ENCODE data around the gene IFITM1.
A peak's percentile ranks its signal among the peaks of the same experiment; 100 is the strongest.
"Not testable (repeated sequence)": the region's sequence is repeated elsewhere in the genome, so short reads cannot be mapped to it uniquely, and the experiment has no call there.

Gene IFITM1

GRCh38 chr11:328012-328411 lies 14.2 kb downstream of the IFITM1 start:
- no peak for DNase-seq

- DNase-seq = not testable (repeated sequence)
Observed at GRCh38 chr11:328516-329100, 14.8 kb downstream of the IFITM1 start.

DNA sequence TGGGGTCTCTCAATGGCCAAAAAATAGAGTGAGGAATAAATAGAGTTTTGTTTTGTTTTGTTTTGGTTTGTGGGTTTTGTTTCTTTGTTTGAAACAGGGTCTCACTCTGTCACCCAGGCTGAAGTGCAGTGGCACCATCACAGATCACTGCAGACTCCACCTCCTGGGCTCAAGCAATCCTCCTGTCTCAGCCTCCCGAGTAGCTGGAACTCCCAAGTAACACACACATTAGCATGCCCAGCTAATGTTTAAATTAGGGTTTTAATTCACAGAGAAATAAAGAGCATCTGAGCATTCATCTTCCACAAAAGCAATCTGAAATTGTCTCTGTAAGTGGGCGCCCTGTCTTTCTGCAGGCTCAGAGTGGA lies 16.0 kb downstream of the IFITM1 start:
- DNase-seq = no peak

DNA sequence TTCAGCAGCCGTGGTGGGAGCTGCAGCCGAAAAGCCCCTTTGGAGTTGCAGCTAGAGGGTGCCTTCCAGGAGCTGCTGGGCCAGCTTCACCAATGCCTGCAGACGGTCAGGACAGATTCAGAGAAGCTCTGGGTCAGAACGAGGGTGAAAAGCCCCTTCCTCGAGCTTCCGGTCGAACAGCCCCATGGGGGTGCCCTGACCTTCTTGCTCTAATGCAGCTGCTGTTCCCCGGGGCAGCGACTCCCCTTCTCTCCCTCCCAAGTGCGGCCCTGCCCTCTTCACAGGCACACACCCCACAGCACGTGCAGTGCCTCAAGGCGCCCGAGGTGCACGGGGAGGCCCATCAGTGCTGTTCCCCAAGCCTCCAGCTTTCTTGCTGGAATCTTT lies 16.5 kb downstream of the IFITM1 start:
- DNase-seq = no peak

GRCh38 chr11:330694-331357 lies 17.0 kb downstream of the IFITM1 start:
- DNase-seq = no peak

- no peak for DNase-seq
Observed at GRCh38 chr11:331358-332060, 17.7 kb downstream of the IFITM1 start.

GRCh38 chr11:332651-333480 lies 19.0 kb downstream of the IFITM1 start:
- no peak for DNase-seq

GRCh38 chr11:333616-334263 lies 19.9 kb downstream of the IFITM1 start:
- not testable (repeated sequence) for DNase-seq

DNA sequence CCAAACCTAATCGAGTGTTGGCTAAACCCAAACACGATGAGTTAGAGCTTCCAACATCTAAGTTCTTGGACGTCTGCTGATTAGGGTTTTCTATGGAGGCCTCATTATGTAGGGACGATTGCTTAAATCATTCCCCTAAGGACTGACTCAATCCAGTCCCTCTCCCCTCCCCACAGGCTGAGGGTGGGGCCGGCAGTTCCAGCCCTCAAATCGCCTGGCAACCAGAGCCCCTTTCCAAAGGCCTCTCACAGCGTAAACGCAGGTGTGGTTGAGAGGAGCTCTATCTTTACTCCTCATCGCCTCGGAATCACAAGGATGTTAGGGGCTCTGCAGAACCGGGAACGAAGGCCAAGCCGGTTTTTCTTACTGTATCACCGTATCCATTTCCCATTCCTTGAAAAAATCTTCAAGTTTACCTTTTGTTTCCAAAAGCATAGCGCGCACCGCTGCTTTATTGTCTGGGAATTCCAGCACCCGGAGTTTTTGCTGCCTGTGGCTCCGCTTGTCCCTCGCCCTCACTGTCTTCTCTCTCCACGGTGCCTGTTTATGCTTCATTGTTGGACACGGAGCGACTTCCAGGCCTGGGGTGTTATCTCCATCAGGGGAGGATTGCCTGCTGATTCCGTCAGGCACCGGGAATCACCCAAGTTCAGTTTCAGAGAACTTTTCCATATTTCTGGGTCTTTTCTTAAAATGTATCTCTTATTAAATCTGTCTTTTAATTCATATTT lies 20.6 kb downstream of the IFITM1 start:
- peak in 1 of 2 experiments; percentile 33 for DNase-seq

- DNase-seq = no peak
Observed at GRCh38 chr11:335779-336658, 22.2 kb downstream of the IFITM1 start.

DNA sequence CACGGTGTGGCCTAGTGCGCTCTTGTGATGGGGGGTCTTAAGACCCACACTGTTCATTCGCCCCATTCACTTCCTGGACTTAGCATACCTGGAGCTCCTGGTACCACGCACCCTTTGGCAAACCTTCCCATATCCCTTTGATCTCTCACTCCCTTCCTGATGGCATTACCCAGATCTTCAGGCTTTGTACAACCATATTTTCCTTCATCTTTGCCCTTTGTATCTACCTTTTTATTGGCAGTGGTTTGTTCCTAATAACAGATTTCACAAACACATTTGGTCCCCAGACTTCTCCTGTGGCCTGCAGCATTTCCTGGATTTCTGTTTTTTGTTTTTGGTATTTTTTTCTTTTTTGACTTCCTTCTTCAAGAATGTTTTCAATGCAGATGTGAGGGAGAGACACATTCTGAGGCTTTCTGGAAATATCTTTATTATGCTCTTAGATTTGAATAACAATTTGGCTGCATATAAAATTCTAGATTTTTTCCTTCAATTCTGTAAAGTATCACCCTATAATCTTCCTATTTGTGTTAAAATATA lies 22.9 kb downstream of the IFITM1 start:
- no peak for DNase-seq

- DNase-seq = no peak
Observed at GRCh38 chr11:337711-338110, 23.9 kb downstream of the IFITM1 start.

DNA sequence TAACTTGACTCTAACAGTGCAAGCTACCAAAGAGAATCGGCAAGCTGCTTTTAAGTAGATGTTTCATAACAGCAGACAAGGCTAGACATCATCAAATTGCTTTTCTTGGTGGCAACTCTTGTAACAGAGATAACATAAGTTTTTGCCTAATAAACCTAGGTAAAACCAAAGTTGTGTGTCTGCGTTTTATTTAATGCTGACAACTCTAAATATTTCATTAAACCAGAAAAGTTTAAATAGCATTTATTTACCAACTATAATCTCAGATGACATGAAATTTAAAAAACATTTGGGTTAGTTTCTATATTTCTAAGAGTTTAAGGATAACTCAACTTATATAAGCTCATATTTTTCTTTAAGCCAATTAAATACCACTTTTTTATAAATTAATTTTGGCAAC lies 26.1 kb downstream of the IFITM1 start:
- DNase-seq = no peak

DNA sequence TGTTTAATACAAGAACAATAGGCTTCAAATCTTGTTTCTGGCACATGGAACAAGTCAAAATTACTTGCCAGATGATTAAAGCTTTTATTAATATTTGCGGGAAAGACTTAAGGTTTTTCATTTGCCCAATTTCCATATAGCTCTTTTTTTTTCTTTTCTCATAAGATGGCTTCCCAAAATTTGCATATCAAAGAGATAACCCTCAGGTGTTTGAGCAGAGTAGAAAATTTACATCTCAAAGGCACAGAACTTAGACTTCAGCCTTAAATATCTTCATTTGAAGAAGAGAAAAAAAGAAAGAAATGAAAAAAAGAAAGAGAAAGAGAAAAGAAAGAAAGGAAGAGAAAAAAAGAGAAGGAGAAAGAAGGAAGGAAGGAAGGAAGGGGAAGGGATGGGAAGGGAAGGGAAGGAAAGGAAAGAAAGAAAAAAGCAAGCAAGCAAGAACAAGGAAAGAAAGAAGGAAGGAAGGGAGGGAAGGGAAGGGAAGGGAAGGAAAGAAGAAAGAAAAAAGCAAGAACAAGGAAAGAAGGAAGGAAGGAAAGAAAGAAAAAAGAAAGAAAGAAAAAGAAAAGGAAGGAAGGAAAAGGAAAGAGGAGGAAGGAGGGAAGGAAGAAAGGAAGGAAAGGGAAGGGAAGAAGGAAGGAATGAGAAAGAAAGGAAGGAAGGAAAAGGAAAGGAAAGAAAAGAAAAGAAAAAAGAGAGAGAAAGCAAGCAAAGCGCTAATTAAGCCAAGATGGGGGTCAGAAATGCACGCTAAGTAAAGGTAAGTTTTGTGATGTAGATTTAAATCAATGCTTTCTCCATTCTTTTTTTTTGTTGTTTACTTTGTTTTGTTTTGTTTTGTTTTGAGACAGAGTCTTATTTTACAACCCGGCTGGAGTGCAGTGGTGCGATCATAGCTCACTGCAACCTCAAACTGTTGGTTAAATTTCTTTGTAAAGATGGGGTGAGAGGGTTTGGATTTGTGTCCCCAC lies 27.0 kb downstream of the IFITM1 start:
- DNase-seq = no peak

- DNase-seq = no peak
Observed at GRCh38 chr11:342328-342727, 28.5 kb downstream of the IFITM1 start.

DNA sequence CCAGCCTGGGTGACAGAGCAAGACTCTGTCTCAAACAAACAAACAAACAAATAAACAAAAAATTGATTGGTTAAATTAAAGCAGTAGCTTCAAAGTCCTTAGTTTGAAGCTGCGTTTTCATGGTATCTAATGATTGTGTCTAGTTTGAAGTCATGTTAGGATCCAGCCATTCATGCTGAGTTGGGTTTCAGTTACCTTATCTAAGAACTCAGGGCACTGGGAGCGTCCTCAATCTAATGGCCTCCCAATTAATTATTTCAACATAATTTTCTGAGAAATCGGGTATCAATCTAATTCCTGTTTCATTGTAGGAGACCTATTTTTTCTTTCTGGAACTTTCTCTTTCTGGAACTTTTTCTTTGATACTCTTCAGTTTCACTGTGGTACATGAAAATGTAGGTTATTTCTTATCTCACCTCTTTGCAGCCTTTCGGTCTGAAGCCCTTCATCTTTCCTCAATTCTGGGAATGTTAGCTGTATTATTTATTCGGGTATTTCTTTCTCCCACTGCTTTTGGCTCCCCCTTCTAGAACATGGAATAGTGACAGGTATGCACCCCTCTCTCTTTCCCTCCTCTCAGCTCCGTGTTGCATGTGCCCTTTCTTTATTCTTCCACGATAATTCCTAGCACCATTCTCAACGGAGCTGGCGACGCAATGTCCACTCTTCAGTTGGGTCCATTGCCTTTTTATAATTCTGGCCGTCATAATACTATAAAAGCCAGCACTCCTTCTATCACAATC lies 31.2 kb downstream of the IFITM1 start:
- no peak for DNase-seq

DNA sequence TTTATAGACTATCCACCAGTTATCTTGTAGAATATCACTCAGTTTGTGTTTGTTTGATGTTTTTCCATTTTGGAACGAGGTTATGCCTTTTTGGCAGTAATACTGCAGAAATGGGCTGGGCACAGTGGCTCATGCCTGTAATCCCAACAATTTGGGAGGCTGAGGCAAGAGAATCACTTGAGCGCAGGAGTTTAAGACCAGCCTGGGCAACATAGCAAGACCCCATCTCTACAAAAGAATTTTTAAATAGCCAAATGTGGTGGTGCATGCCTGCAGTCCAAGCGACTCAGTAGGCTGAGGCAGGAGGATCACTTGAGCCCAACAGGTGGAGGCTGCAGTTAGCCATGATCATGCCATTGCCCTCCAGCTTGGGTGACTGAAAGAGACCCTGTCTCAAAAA lies 32.7 kb downstream of the IFITM1 start:
- DNase-seq = no peak

DNA sequence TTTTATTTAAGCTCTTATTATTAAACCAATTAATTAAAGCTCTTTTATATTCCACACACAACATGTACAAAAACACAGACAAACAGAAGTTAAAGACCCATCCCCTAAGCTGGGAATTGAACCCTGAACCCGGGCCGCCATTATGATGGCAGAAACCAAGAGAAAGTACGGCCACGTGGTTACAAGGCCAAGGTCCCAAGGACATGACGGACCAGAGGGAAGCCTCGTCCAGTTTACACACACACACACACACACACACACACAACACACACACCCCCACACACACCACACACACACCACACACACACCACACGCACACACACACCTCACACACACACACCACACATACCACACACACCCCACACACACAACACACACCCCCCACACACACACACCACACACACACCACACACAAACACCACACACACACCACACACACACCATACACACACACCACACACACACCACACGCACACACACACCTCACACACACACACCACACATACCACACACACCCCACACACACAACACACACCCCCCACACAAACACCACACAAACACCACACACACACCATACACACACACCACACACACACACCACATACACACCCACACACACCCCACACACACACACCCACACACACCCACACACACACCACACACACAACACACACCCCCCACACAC lies 35.6 kb downstream of the IFITM1 start:
- DNase-seq = not testable (repeated sequence)

All from NCI-H1930 (cell line).